ENCODE results near the gene DOCK6. TPM values are rescaled to one million over a fixed set of nuclear protein-coding genes. Genes with fewer than 3 reads are reported as not detected.
"Not testable (repeated sequence)": the region's sequence is repeated elsewhere in the genome, so short reads cannot be mapped to it uniquely, and the experiment has no call there.

DOCK6 gene
- total RNA-seq, 4 donors from 2014 or later: 63.4 to 102 (median 65.6) TPM

GRCh38 chr19:11180346-11180745 lies 82.0 kb downstream of the DOCK6 start:
- H3K4me3 ChIP-seq (ENCODE audit: low read depth, poor library complexity, severe bottlenecking): no peak overlapping the region
- TF ChIP-seq POLR2A (IDR thresholded peaks at IDR 0.05) (no peak), CTCF (IDR thresholded peaks at IDR 0.05) (no peak)
- no peak for DNase-seq (ENCODE audit: low spot score in 2 of 2)
- intact Hi-C loops (cut with DNase I; ENCODE audit: low total_unique reads): no loop called here
- 62 to 63% methylated on average over 8 of the region's 8 CpGs for WGBS, 2 donors

GRCh38 chr19:11179716-11180297 lies 82.5 kb downstream of the DOCK6 start:
- WGBS, 2 donors: 53 to 62% methylated on average over 11 of the region's 11 CpGs
- no peak overlapping the region for H3K4me3 ChIP-seq (ENCODE audit: low read depth, poor library complexity, severe bottlenecking)
- intact Hi-C loops (cut with DNase I; ENCODE audit: low total_unique reads): no loop called here

DNA sequence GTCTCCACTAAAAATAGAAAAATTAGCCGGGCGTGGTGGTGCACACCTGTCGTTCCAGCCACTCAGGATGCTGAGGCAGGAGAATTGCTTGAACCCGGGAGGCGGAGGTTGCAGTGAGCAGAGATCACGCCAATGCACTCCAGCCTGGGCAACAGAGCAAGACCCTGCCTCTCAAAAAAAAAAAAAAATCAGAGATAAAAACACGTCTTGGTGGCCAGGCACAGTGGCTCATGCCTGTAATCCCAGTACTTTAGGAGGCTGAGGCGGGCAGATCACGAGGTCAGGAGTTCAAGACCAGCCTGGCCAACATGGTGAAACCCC lies 83.2 kb downstream of the DOCK6 start:
- H3K4me3 ChIP-seq (ENCODE audit: low read depth, poor library complexity, severe bottlenecking); intact Hi-C loops (cut with DNase I; ENCODE audit: low total_unique reads); DNase-seq (ENCODE audit: low spot score in 2 of 2): not testable (repeated sequence)
- whole genome bisulfite sequencing, 2 donors: 82 to 87% methylated on average over 9 of the region's 9 CpGs

More at GRCh38 chr19:11179716-11180297, 82.5 kb downstream of the DOCK6 start:
- TF ChIP-seq POLR2A (IDR thresholded peaks at IDR 0.05) (no peak), CTCF (IDR thresholded peaks at IDR 0.05) (no peak)
- no peak for DNase-seq (ENCODE audit: low spot score in 2 of 2)

GRCh38 chr19:11177592-11177991 lies 84.7 kb downstream of the DOCK6 start:
- DNase-seq (ENCODE audit: low spot score in 2 of 2): no peak
- 95% methylated on average over 9 of the region's 9 CpGs for WGBS, 2 donors
- H3K4me3 ChIP-seq (ENCODE audit: low read depth, poor library complexity, severe bottlenecking): no peak overlapping the region
- intact Hi-C loops (cut with DNase I; ENCODE audit: low total_unique reads): no loop called here
- TF ChIP-seq POLR2A (IDR thresholded peaks at IDR 0.05) (no peak), CTCF (IDR thresholded peaks at IDR 0.05) (no peak)

DNA sequence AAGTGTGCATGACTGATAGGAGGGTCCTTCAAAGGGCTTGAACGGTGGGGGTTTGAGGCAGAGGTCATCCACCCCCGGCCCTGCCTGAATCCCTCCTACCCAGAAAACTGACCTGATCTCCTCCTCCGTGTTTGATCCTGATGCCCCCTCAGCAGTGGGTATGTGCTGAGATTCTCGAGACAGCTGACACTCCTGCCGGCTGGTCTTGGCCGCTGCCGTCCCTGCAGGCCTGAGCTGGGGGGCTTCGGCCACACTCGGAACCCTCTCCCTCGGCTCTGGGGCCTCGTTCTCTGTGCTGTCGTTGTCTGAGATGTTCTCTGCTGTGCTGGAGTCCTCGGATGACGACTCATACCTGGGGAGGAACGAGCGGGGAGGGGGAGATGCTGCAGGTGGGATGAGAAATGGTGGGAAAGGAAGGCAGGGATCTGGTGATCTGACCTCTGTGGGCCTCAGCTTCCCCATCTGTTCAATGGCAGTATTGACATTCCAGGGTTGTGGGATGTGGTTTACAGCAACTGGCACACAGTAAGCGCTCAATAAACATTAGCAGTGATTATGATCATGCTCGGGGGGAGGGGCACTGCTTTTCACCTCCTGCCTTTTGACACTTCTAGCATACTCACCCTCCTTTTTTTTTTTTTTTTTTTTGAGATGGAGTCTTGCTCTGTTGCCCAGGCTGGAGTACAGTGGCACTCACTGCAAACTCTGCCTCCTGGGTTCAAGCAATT lies 85.7 kb downstream of the DOCK6 start:
- intact Hi-C loops (cut with DNase I; ENCODE audit: low total_unique reads): no loop called here
- DNase-seq (ENCODE audit: low spot score in 2 of 2): no peak
- no peak overlapping the region for H3K4me3 ChIP-seq (ENCODE audit: low read depth, poor library complexity, severe bottlenecking)
- TF ChIP-seq POLR2A (IDR thresholded peaks at IDR 0.05) (no peak), CTCF (IDR thresholded peaks at IDR 0.05) (no peak)
- 90 to 92% methylated on average over 18 of the region's 18 CpGs for WGBS, 2 donors

DNA sequence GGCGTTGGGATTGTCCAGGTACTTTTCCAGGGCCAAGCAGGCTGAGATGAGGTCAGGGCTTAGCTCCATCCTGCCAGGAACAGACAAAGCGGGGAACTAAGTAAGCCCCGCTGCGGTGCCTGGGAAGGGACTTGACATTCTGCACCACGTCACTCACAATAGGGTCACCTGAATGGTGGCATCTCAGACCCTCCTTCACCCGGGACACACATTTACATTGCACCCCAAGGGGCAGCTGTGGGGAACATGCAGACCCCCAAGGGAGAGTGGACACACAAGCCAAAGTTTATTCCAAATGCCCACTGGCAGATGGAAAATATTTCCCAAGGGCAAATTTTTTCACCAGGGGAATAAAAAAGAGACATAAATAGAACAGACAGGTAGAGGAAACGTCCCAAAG lies 86.4 kb downstream of the DOCK6 start:
- TF ChIP-seq CTCF (IDR thresholded peaks at IDR 0.05) (no peak), POLR2A (IDR thresholded peaks at IDR 0.05) (no peak)
- no peak overlapping the region for H3K4me3 ChIP-seq (ENCODE audit: low read depth, poor library complexity, severe bottlenecking)
- intact Hi-C loops (cut with DNase I; ENCODE audit: low total_unique reads): no loop called here
- no peak for DNase-seq (ENCODE audit: low spot score in 2 of 2)
- 88 to 92% methylated on average over 7 of the region's 7 CpGs for WGBS, 2 donors
